Lower leg skin (tissue), 3 donors: Measurements from ENCODE around the gene SPC24.

ENCODE experiments used
- POLR2A ChIP-seq, 2 donors: fragments of 450-650 bp; IDR thresholded peaks; one replicate each; pipeline ENCODE4 v1.6.1; 2016 to 2017; ENCODE audit warnings: antibody characterized with exemption in 2 of 2, mild to moderate bottlenecking in 1 of 2, moderate library complexity in 1 of 2
- TF ChIP-seq, protein P1 (sequence below), 3 donors: fragments of 450-650 bp; IDR thresholded peaks; one replicate each; pipeline ENCODE4 v1.5.1; 2016; ENCODE audit warnings: antibody characterized with exemption in 3 of 3, mild to moderate bottlenecking in 3 of 3, moderate library complexity in 2 of 3

GRCh38 chr19:11198769-11199424, 43.3 kb upstream of the SPC24 start:
- TF ChIP-seq, protein P1, sequence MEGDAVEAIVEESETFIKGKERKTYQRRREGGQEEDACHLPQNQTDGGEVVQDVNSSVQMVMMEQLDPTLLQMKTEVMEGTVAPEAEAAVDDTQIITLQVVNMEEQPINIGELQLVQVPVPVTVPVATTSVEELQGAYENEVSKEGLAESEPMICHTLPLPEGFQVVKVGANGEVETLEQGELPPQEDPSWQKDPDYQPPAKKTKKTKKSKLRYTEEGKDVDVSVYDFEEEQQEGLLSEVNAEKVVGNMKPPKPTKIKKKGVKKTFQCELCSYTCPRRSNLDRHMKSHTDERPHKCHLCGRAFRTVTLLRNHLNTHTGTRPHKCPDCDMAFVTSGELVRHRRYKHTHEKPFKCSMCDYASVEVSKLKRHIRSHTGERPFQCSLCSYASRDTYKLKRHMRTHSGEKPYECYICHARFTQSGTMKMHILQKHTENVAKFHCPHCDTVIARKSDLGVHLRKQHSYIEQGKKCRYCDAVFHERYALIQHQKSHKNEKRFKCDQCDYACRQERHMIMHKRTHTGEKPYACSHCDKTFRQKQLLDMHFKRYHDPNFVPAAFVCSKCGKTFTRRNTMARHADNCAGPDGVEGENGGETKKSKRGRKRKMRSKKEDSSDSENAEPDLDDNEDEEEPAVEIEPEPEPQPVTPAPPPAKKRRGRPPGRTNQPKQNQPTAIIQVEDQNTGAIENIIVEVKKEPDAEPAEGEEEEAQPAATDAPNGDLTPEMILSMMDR (IDR thresholded peaks at IDR 0.05) = no peak
- TF ChIP-seq POLR2A (IDR thresholded peaks at IDR 0.05) = no peak
